GM23338 (cell line): Measurements from ENCODE around the gene TMCC1. TPM values are rescaled to one million over a fixed set of nuclear protein-coding genes. Genes with fewer than 3 reads are reported as not detected.

Experiments
- ATAC-seq: fragments of 200-7000 bp; cut with Tn5 transposase; 3 replicates; pipeline ENCODE4 v1.9.1; 2020
- DNase-seq: peaks from one replicate; pipeline ENCODE4 v3.0.0-alpha.2; 2015; ENCODE audit warnings: low spot score
- H2AFZ ChIP-seq: fragments of 200-600 bp; sonication (generic); 2 replicates; pipeline ENCODE4 v1.8.0; 2016; ENCODE audit warnings: antibody characterized with exemption, mild to moderate bottlenecking, moderate library complexity
- H3F3A ChIP-seq: fragments of 200-600 bp; sonication (generic); replicated peaks from 2 replicates; pipeline ENCODE4 v1.8.0; 2017; ENCODE audit warnings: antibody characterized with exemption, mixed run types, low read depth
- H3K27ac ChIP-seq: fragments of 200-600 bp; sonication (generic); 2 replicates; pipeline ENCODE4 v1.6.1; 2016; ENCODE audit warnings: low read depth
- H3K27me3 ChIP-seq: fragments of 200-600 bp; sonication (generic); 2 replicates; pipeline ENCODE4 v1.8.0; 2016; ENCODE audit warnings: mild to moderate bottlenecking, mixed run types, moderate library complexity; ENCODE audit not compliant: insufficient read depth
- H3K36me3 ChIP-seq: fragments of 200-600 bp; sonication (generic); 2 replicates; pipeline ENCODE4 v1.8.0; 2016; ENCODE audit warnings: mild to moderate bottlenecking; ENCODE audit not compliant: insufficient read depth
- H3K4me1 ChIP-seq: fragments of 200-600 bp; sonication (generic); 2 replicates; pipeline ENCODE4 v1.8.0; 2016; ENCODE audit warnings: mild to moderate bottlenecking, moderate library complexity; ENCODE audit not compliant: insufficient read depth
- H3K4me2 ChIP-seq: fragments of 200-600 bp; sonication (generic); 2 replicates; pipeline ENCODE4 v1.7.1; 2017; ENCODE audit warnings: mixed run types
- H3K4me3 ChIP-seq: fragments of 200-600 bp; sonication (generic); 2 replicates; pipeline ENCODE4 v1.6.1; 2016; ENCODE audit warnings: mixed run types
- H3K79me2 ChIP-seq: fragments of 200-600 bp; sonication (generic); replicated peaks from 2 replicates; pipeline ENCODE4 v1.8.0; 2017; ENCODE audit warnings: mild to moderate bottlenecking; ENCODE audit not compliant: insufficient read depth
- H3K9me2 ChIP-seq: fragments of 200-600 bp; sonication (generic); 2 replicates; pipeline ENCODE4 v1.8.0; 2017; ENCODE audit not compliant: insufficient read depth
- H4K20me1 ChIP-seq: fragments of 200-600 bp; sonication (generic); replicated peaks from 2 replicates; pipeline ENCODE4 v1.8.0; 2017; ENCODE audit warnings: mild to moderate bottlenecking; ENCODE audit not compliant: insufficient read depth
- H3K27ac Mint-ChIP-seq: 2 replicates; pipeline ENCODE4 v1.8.0; 2020; ENCODE audit warnings: inconsistent platforms, mild to moderate bottlenecking, moderate library complexity, mixed read lengths
- H3K27me3 Mint-ChIP-seq: 3 replicates; pipeline ENCODE4 v1.8.0; 2022; ENCODE audit warnings: low read depth, mild to moderate bottlenecking, moderate library complexity, mixed read lengths, inconsistent platforms; ENCODE audit not compliant: insufficient read depth, poor library complexity
- H3K36me3 Mint-ChIP-seq: 3 replicates; pipeline ENCODE4 v1.8.0; 2021; ENCODE audit warnings: low read depth, mild to moderate bottlenecking, inconsistent platforms, moderate library complexity, mixed read lengths
- H3K4me1 Mint-ChIP-seq: 3 replicates; pipeline ENCODE4 v1.8.0; 2020; ENCODE audit warnings: mild to moderate bottlenecking, inconsistent platforms, mixed read lengths
- H3K4me3 Mint-ChIP-seq: 3 replicates; pipeline ENCODE4 v1.8.0; 2021; ENCODE audit warnings: moderate library complexity, mild to moderate bottlenecking, inconsistent platforms, mixed read lengths
- H3K9me3 Mint-ChIP-seq: 3 replicates; pipeline ENCODE4 v1.8.0; 2020; ENCODE audit warnings: moderate library complexity, mild to moderate bottlenecking, inconsistent platforms, mixed read lengths
- CREB1 ChIP-seq: fragments of 250-450 bp; sonication (Bioruptor Pico); IDR thresholded peaks from 2 replicates; pipeline ENCODE4 v1.5.0; 2020; ENCODE audit warnings: low read depth, mild to moderate bottlenecking, moderate library complexity
- EZH2 ChIP-seq: fragments of 200-600 bp; sonication (generic); IDR thresholded peaks from one replicate; pipeline ENCODE4 v1.8.0; 2017; ENCODE audit warnings: antibody characterized with exemption, mild to moderate bottlenecking, low read depth; ENCODE audit not compliant: unreplicated experiment
- EZH2phosphoT487 ChIP-seq: fragments of 200-600 bp; sonication (generic); IDR thresholded peaks from one replicate; pipeline ENCODE4 v1.8.1; 2018; ENCODE audit warnings: antibody characterized with exemption; ENCODE audit not compliant: unreplicated experiment
- JUNB ChIP-seq: IDR thresholded peaks from one replicate; pipeline ENCODE4 v1.6.1; 2016; ENCODE audit warnings: antibody characterized with exemption; ENCODE audit not compliant: unreplicated experiment
- NANOG ChIP-seq: IDR thresholded peaks from 2 replicates; pipeline ENCODE4 v1.6.1; 2016; ENCODE audit warnings: antibody characterized with exemption, borderline replicate concordance
- POLR2AphosphoS5 ChIP-seq: IDR thresholded peaks from 2 replicates; pipeline ENCODE4 v1.6.1; 2016; ENCODE audit warnings: antibody characterized with exemption, low read depth
- REST ChIP-seq: IDR thresholded peaks from one replicate; pipeline ENCODE4 v1.6.1; 2018; ENCODE audit warnings: antibody characterized with exemption; ENCODE audit not compliant: unreplicated experiment
- STAT1 ChIP-seq: IDR thresholded peaks from one replicate; pipeline ENCODE4 v1.6.1; 2016; ENCODE audit warnings: antibody characterized with exemption; ENCODE audit not compliant: unreplicated experiment
- ZNF114 ChIP-seq: fragments of 250-450 bp; sonication (Bioruptor Pico); IDR thresholded peaks from 2 replicates; pipeline ENCODE4 v1.5.0; 2020; ENCODE audit warnings: mild to moderate bottlenecking, moderate library complexity
- ZNF462 ChIP-seq: fragments of 250-450 bp; sonication (Bioruptor Pico); IDR thresholded peaks from 2 replicates; pipeline ENCODE4 v1.5.0; 2020; ENCODE audit warnings: mild to moderate bottlenecking, moderate library complexity
- polyA plus RNA-seq: library from polyadenylated mRNA; unstranded; fragments of >200 nt; fragmentation: Nextera tagmentation; extraction: Ambion mirVana; gene quantifications from 2 replicates; pipeline ENCODE4 v1.2.1, GENCODE V29; 2016
- total RNA-seq: library from RNA; depleted of rRNA; stranded (reverse); fragments of >200 nt; shearing (Covaris generic); gene quantifications from 2 replicates; pipeline ENCODE4 v1.2.3, GENCODE V29; 2014
- TF ChIP-seq, protein P1 (sequence below): IDR thresholded peaks from 2 replicates; pipeline ENCODE4 v1.6.1; 2016; ENCODE audit warnings: antibody characterized with exemption

TMCC1 gene
- total and polyA plus RNA-seq, 2 experiments from 2014 or later: 8.2 to 18.4 TPM

DNA sequence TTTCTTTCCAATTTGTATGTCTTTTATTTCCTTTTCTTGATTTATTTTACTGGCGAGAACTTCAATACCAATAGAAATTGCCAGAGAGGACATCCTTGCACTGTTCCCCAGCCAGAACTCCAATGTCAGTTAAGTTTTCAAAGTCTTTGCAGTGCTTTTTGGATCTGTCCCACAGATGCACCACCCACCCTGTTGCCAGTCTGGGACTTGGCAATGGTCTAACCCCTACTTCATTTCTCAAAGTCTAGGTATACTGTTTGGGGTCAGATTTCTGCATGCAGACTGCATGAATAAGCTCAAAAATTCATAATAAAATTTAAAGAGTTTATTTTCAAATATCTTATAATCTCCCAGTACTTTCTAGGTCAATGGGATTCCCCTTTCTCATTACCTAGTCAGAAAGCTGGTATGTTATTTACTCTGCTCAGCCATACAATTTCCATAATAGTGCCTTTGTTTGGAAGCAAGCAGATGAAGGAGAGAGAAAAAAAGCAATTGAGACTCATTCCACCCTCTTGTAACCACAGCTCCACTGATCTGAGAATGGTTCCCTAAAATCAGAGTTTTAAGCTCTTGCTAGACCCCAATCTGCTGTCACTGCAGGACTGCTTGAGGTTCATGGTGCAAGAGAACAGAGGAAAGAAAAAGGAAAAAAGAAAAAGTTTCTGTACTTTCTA, 161.2 kb downstream of the TMCC1 start:
- Mint-ChIP-seq H3K9me3 (no peaks in the 10 kb centered on the region), H3K27me3 (no peaks in the 10 kb centered on the region), H3K27ac (0 out of 2 replicates have a peak overlapping the region, but pooled peaks have one; percentile 84), H3K4me1 (peaks cover 20% of the 10 kb centered on the region), H3K36me3 (no peaks in the 10 kb centered on the region), H3K4me3 (peak overlapping the region; percentile 20; the same call in 1 of the 3 replicates)
- H3K9me2 ChIP-seq: no peaks in the 10 kb centered on the region
- no peak for TF ChIP-seq POLR2AphosphoS5
- no peak for TF ChIP-seq ZNF462 (CRISPR knock-in tag)
- DNase-seq (peak; percentile 47), ATAC-seq (peak; percentile 83)
- peaks cover 16% of the 10 kb centered on the region for H3K4me1 ChIP-seq
- H3K79me2 ChIP-seq: no peaks in the 10 kb centered on the region
- H4K20me1 ChIP-seq: no peaks in the 10 kb centered on the region
- H3F3A ChIP-seq: no peaks in the 10 kb centered on the region
- H3K36me3 ChIP-seq: no peaks in the 10 kb centered on the region
- no peaks in the 10 kb centered on the region for H3K27me3 ChIP-seq
- peak overlapping the region; percentile 34; the same call in 1 of the 2 replicates for H3K4me3 ChIP-seq
- H3K27ac ChIP-seq: peak overlapping the region; percentile 63; the same call in 1 of the 2 replicates
- H3K4me2 ChIP-seq: peak overlapping the region; percentile 63
- no peak overlapping the region for H2AFZ ChIP-seq

DNA sequence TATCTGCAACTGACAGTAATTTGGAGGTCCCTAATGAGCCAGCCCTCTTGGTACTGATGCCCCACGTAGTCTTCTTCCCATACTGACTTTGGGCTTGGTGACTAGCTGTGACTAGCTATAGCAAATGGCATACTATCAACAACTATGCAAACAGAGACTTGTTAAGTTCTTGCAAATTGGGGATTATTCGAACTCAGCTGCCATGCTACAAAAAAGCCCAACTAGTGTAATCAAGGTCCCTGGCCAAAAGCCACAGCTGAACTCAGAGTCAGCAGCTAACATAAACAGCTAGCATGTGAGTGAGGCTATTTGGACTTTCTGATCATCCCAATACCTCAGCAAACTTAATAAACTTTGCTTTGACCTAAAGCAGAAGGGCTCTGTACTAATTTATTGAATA, 165.8 kb downstream of the TMCC1 start:
- DNase-seq (no peak), ATAC-seq (no peak; the same call in 2 of the 3 replicates)
- no peaks in the 10 kb centered on the region for H4K20me1 ChIP-seq
- H3K27ac ChIP-seq: no peak overlapping the region
- H3K4me1 ChIP-seq: peaks cover 25% of the 10 kb centered on the region
- no peak overlapping the region for H3K4me3 ChIP-seq
- H3K36me3 ChIP-seq: no peaks in the 10 kb centered on the region
- H2AFZ ChIP-seq: no peak overlapping the region
- H3K27me3 ChIP-seq: no peaks in the 10 kb centered on the region
- Mint-ChIP-seq H3K27ac (no peak overlapping the region), H3K4me3 (no peak overlapping the region), H3K27me3 (no peaks in the 10 kb centered on the region), H3K36me3 (no peaks in the 10 kb centered on the region), H3K9me3 (no peaks in the 10 kb centered on the region), H3K4me1 (peaks cover 32% of the 10 kb centered on the region)
- no peak overlapping the region for H3K4me2 ChIP-seq
- no peaks in the 10 kb centered on the region for H3F3A ChIP-seq
- no peaks in the 10 kb centered on the region for H3K79me2 ChIP-seq
- no peaks in the 10 kb centered on the region for H3K9me2 ChIP-seq
- TF ChIP-seq REST: no peak
- TF ChIP-seq JUNB: no peak
- no peak for TF ChIP-seq EZH2
- no peak for TF ChIP-seq POLR2AphosphoS5
- TF ChIP-seq STAT1: no peak
- TF ChIP-seq CREB1 (CRISPR knock-in tag): no peak
- TF ChIP-seq EZH2phosphoT487: no peak
- no peak for TF ChIP-seq NANOG
- TF ChIP-seq, protein P1, sequence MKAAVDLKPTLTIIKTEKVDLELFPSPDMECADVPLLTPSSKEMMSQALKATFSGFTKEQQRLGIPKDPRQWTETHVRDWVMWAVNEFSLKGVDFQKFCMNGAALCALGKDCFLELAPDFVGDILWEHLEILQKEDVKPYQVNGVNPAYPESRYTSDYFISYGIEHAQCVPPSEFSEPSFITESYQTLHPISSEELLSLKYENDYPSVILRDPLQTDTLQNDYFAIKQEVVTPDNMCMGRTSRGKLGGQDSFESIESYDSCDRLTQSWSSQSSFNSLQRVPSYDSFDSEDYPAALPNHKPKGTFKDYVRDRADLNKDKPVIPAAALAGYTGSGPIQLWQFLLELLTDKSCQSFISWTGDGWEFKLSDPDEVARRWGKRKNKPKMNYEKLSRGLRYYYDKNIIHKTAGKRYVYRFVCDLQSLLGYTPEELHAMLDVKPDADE: no peak
- TF ChIP-seq ZNF114: no peak
